ENCODE results near the gene IYD.
A peak's percentile ranks its signal among the peaks of the same experiment; 100 is the strongest.

IYD gene

DNA sequence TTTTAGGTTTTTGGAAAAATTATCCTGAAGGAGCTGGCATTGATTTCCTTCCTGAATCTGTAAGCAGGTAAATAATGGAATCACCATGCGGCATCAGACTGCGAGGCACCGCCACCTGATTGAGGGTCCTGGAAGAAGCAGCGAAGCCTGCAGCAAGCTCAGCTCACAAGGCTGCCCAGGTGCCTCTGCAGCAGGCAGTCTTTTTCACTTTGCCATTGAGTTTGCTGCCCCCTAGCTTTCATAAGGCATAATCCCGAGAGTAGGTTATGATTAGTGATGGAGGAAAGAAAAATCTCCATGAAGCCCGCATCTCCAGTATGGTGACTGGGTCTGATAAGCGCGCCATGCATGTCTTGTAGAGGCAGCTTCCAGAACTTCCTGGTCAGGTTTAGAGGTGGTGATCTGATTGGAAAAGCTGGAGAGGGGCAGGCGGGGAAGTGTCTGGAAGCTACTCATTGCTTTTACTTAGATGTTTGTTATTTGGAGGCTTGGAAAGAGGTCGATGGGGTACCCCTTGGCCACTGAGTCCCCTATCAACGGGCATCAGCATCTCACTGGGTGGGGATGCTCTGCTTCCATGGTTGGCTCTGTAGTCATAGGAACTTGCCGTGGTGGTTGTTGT lies 26.7 kb downstream of the IYD start:
- DNase-seq: peak; percentile 48

GRCh38 chr6:150403458-150404246 lies 34.8 kb downstream of the IYD start:
- no peak for DNase-seq

DNA sequence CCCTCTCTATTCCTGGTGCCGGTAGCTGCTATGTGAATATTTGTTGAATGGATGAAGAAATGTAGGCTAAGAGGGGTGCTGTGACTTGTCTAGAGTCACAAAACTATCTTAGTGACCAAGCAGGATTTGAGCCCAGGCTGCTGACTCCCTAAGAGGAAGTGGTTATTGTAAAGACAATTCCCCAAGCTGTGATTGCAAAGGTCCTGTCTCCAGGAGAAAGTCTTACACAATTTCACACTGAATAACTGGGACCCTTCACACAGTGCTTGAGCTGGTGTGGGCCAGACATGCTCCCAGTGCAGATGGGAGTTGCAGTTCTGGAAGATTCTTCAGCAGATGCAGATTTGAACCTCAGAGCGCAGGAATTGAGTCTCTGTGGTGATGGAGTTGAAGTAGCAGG lies 38.1 kb downstream of the IYD start:
- no peak for DNase-seq

GRCh38 chr6:150408842-150409241 lies 40.0 kb downstream of the IYD start:
- DNase-seq: no peak

DNA sequence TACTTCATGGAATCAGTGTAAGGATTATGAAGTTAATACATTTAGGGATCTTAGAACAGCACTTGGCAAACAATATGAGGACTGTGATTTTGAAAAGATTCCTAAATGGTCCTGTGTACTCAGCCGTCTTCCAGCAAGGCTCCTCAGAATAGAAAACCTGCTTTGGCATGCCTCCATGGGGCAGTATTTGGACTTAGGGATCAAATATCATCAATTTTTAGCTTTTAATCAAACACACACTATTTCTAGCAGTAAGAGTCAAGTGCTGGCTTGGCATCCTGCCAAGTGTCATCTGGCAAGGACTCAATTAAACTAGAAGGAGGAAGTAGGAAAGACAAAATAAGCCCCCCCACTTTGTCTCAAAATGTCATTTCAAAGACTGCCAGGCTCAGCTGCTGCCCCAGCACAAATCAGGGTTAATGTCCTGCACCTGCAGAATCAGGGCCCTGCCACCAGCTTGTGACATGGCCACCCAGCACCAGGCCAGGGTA lies 40.8 kb downstream of the IYD start:
- no peak for DNase-seq

DNA sequence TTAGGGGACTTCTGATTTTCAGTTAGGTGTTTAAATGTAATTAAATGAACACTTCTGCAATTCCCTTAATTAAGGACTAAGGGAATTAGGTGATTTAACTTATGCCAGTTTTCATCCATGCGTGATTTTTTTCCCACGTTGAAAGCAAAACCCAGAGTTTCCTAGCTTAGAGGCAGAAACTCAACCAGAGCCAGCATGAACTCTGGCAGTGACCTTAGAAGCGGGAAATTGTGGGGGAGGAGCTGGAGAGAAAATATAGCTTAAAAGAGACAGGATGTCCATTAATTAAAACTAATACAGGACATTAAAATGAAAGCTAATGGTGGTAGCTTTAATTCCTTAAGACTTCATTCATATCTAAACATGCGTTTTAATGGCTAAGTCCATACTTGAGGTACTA lies 41.6 kb downstream of the IYD start:
- no peak for DNase-seq

- DNase-seq: no peak
Observed at GRCh38 chr6:150410906-150411305, 42.1 kb downstream of the IYD start.

GRCh38 chr6:150412221-150412620 lies 43.4 kb downstream of the IYD start:
- DNase-seq: no peak

GRCh38 chr6:150413198-150413597 lies 44.4 kb downstream of the IYD start:
- DNase-seq: no peak

DNA sequence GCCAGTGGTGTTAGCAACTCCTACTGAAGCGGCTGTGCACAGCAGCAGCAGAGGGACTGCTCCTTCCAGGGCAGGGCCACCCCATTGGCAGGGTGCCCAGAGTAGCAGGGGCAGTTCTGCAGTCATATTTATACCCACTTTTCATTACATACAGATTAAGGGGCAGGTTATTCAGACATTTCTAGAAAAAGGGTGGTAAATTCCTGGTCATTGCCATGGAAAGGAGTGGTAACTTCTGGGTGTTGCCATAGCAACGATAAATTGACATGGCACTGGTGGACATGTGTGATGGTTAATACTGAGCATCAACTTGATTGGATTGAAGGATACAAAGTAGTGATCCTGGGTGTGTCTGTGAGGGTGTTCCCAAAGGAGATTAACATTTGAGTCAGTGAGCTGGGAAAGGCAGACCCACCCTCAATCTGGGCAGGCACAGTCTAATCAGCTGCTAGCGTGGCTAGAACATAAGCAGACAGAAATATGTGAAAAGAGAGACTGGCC lies 45.0 kb downstream of the IYD start:
- DNase-seq: no peak

DNA sequence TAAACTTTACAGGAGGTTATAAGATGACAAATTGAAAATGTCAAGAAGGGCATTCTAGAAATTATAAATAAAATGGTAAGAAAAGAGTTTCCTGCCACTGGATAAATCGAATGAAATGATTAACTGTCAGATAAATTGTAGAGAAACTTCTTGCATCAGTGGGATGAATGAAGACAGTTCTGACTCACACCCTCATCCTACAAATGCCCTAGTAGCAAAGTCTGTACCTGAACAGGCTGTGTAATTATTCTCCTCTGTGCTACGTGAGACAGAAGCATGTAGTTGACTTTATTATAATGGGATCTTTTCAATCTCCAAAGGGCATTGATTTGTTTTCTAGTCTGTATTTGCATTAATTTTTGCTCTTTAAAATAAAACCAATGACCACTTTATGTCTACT lies 47.3 kb downstream of the IYD start:
- no peak for DNase-seq

GRCh38 chr6:150417250-150417649 lies 48.4 kb downstream of the IYD start:
- DNase-seq: no peak

- peak; percentile 60 for DNase-seq
Observed at GRCh38 chr6:150417899-150418826, 49.4 kb downstream of the IYD start.

DNA sequence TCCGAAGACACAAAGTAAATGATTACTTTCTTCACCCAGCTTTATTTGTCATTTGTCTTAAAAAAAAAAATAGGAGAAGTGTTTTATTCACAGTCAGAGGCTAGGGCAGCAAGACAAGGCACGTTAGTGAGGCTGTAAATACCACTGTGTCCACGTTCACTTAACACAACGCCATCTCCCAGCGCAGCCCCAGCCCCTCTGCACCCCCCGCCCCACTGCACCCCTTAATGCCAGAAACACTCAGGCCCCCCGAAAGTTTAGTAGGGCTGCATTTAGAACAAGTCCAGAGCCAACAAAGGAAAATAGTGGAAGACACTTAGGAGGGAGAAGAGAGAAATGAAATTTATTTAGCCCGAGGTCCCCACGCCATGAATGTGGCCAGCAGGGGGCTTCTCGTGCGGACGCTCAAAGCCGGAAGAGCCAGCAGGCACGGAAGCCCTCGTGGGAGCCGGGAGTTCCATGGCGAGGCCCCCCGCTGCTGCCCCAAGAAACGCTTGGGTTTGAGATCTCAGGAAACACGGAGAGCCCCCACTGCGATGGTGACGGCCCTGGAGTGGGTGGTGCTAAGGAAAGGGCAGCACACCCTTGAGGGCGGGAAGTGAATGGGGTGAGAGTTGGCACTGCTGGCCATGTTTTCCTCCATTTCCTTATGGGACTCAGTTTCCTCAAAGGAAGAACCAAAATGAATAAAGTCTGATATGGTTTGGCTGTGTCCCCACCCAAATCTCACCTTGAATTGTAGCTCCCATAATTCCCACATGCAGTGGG lies 50.2 kb downstream of the IYD start:
- DNase-seq: peak; percentile 49

DNA sequence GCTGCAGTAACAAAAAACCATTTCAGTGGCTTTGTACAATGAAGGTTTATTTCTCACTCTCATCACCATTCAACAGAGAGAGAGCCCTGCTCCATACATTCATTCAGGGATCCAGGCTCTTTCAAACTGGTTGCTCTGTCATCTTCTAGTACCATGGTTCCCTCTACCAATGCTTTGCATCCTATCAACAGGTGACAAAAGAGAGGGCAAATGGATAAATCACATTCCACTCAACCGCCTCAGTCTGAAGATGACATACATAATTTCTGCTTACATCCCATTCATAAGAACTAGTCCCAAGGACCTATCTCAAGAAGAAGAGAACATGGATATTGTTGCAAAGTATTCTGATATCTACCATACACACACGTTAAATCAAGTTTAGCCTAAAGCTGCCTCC lies 51.6 kb downstream of the IYD start:
- DNase-seq: no peak

DNA sequence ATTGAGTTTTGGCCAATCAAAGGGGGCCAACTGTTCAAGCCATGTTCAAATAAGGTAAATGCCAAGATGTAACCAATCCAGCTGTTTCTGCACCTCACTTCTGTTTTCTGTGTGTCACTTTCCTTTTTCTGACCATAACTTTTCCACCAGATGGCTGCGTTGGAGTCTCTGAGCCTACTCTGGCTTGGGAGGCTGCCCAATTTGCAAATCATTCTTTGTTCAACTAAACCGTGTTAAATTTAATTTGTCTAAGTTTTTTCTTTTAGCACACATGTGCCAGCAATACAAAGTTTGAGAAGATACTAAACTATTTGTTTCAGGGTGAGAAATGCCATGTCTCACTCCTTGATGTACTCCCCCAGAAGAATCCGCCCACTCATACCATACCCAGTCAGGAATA lies 52.1 kb downstream of the IYD start:
- no peak for DNase-seq

GRCh38 chr6:150425508-150425907 lies 56.7 kb downstream of the IYD start:
- DNase-seq: no peak

GRCh38 chr6:150426198-150426597 lies 57.4 kb downstream of the IYD start:
- no peak for DNase-seq

DNA sequence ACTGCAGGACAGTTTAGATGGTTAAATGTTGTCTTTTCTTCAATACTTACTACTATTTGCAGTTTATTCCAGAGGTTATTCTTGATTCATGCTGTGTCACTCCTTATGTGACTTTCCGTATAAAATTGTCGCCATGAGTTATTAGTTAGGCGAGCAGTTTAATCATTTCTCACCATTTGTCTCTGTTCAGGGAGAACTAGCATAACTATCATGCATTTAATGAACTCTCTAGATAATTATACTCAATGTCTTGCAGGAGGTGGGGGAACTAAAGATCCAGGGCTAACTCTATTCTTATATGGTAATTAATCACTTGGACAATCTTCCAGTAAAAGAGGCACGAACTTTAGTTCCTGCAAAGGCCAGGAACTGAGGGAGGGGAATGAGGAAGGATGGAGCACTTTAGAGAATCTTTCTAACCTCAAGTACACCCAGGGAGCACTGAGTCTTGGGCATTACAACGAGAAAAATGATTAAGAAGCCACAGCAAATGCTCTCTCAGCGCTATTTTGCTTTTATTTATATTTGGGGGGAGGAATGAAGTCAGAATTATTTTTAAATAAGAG lies 58.3 kb downstream of the IYD start:
- no peak for DNase-seq

- DNase-seq: no peak
Observed at GRCh38 chr6:150427843-150428242, 59.0 kb downstream of the IYD start.

- DNase-seq: no peak
Observed at GRCh38 chr6:150430815-150431214, 62.0 kb downstream of the IYD start.

GRCh38 chr6:150435360-150435759 lies 66.5 kb downstream of the IYD start:
- no peak for DNase-seq
